Hippocampal formation (tissue), 2 donors: ENCODE data around the gene RNF13.
"Not testable (repeated sequence)": the region's sequence is repeated elsewhere in the genome, so short reads cannot be mapped to it uniquely, and the experiment has no call there.

Source experiments
- DNase-seq, 2 donors: peaks; one replicate each; lab custom pipeline; 2025; lab: John Stamatoyannopoulos, UW

The RNF13 gene

GRCh38 chr3:149955449-149955848, 142.4 kb downstream of the RNF13 start:
- peak in 1 of 2 donors; percentile 52 for DNase-seq

- no peak for DNase-seq
These were observed 144.5 kb downstream of the RNF13 start for GRCh38 chr3:149957361-149958125.

- DNase-seq: no peak
These were observed 145.3 kb downstream of the RNF13 start for GRCh38 chr3:149958171-149958796.

- no peak for DNase-seq
These were observed 146.4 kb downstream of the RNF13 start for GRCh38 chr3:149959443-149959842.

DNA sequence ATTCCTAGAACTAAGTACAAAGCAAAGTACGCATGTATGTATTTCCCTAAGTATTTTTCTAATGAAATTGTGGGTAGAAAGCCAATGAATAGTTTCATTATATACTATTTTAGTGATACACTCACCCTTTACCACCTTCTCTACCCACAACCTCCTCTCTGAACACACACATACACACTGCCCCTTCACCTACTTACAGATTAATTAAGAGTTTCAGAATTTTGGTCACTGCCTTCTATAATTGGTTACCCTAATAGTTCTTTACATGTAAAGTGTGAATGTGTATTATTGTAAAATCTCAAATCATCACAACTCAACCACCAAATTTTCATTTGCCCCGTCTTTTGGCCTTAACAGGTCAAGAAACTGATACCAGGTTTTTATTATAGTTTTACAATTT, 150.5 kb downstream of the RNF13 start:
- DNase-seq: no peak

- peak in 1 of 2 donors; percentile 47 for DNase-seq
These were observed 151.3 kb downstream of the RNF13 start for GRCh38 chr3:149964291-149964690.

- DNase-seq: no peak
These were observed 152.3 kb downstream of the RNF13 start for GRCh38 chr3:149965278-149965677.

DNA sequence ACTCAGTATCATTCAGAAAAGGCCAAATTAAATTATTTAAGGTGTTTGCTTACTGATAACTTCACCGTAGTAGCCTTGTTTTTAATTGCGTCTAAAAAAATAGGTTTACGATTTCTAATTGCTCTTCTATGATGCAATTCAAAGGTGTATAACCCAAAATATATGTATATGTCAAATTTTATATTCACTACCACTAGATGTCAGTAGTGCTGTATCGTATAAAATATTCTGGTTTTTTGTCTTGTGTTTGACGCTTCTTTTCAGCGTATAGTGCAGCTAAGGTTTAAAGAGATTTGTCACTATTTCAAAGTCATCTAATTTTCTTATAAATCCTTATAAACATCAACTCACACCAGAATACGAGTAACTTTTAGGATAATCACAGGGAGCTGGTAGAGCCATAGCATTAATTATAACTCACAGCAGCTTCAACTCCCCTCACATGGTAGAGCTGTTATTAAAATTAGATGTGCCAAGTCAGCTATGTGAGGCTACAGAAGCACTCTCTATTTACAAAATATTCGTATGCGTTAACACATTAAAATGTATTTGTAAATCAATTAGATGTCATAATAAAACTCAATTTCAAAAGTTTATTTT, 154.2 kb downstream of the RNF13 start:
- DNase-seq: peak in 1 of 2 donors; percentile 60

DNA sequence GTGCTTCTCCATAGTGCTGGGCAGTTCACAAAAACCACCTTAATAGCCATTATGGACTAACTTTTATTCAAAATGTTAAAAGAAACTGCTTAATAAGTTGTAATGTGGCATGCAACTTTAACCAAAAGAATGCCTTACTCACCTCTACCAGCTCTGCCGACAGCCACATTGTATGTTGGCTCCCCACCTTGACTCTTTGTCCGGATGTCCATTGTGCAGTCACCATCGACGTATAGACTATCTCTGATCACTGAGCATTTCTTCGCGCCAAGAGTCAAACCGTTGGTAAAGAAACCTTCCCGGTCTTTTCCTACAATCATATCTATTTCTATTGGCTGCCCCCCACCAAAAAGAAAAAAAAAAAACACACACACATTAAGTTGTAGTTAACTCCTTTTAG, 155.2 kb downstream of the RNF13 start:
- no peak for DNase-seq

- DNase-seq: peak; percentile 31 to 85
These were observed 156.3 kb downstream of the RNF13 start for GRCh38 chr3:149969110-149969939.

- DNase-seq: peak; percentile 52
These were observed 157.1 kb downstream of the RNF13 start for GRCh38 chr3:149969940-149970715.

- DNase-seq: peak; percentile 46 to 59
These were observed 157.8 kb downstream of the RNF13 start, which contains the start of gene PFN2 for GRCh38 chr3:149970716-149971402. TSS of gene PFN2 (minus strand) at chr3:149970895. CDS start at chr3:149970856, 39 bp downstream.

- DNase-seq: peak; percentile 46 to 57
These were observed 158.5 kb downstream of the RNF13 start for GRCh38 chr3:149971403-149972075.

- DNase-seq: no peak
These were observed 162.9 kb downstream of the RNF13 start for GRCh38 chr3:149975919-149976318.

- no peak for DNase-seq
These were observed 164.4 kb downstream of the RNF13 start for GRCh38 chr3:149977386-149977785.

- not testable (repeated sequence) for DNase-seq
These were observed 169.0 kb downstream of the RNF13 start for GRCh38 chr3:149981979-149982378.

DNA sequence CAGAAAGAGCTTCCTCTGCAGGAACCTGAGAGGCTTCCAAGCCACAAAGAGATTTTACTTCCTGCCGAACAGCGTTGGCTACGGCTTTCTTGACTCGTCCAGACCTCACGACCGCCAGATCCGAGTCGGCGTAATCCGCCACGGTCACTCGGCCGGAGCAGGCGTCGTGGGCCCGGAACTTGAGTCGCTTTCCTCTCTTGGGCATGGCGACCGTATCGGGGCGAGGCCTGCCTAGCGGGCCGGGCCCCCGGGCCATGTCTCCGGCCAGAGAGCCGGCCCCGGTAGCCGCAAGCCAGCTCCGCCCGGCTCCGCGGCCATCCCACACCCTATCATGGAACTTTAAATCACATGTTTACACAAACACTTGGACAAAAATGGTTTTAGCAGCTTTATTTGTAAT, 170.0 kb downstream of the RNF13 start:
- not testable (repeated sequence) for DNase-seq

GRCh38 chr3:149983628-149984027, 170.6 kb downstream of the RNF13 start:
- DNase-seq: no peak

GRCh38 chr3:149989307-149989706, 176.3 kb downstream of the RNF13 start:
- no peak for DNase-seq

DNA sequence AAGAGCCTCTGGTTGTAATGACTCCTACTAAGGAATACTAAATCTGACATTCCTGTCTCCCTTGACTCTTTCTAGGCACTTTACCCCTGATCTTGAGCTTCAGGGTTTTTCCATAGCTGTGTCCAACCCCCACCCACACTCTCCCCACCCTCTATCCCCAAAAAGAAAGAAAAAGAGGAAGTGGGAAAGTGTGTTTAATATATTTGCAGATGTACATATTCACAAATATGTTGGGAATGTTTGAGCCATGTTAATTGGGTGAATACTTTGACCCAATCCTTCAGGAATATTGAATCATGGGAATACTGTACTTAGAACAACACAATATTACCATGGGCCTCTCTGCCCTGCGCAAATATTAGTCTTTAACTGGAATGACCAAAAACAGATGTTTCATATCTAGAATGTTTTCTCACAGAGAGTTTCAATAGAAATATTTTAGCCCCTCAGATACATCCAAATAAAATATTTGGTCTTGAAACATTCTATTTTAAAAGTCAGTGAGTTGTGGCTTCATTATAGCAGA, 177.5 kb downstream of the RNF13 start:
- DNase-seq: no peak
